GM21381 (cell line): ENCODE measurements around the gene AEBP1.
"Not testable (repeated sequence)": the region's sequence is repeated elsewhere in the genome, so short reads cannot be mapped to it uniquely, and the experiment has no call there.

Experiments
- ATAC-seq: cut with Tn5 transposase; IDR thresholded peaks from one replicate; pipeline ENCODE4 v1.9.1; 2021; ENCODE audit warnings: mild to moderate bottlenecking, moderate library complexity; ENCODE audit not compliant: unreplicated experiment

Gene AEBP1

GRCh38 chr7:44116087-44116788 is 12.1 kb downstream of the AEBP1 start:
- no peak for ATAC-seq

GRCh38 chr7:44116789-44117666 is 12.9 kb downstream of the AEBP1 start:
- ATAC-seq: no peak

GRCh38 chr7:44117801-44118429 is 13.8 kb downstream of the AEBP1 start:
- ATAC-seq: no peak

- no peak for ATAC-seq
Measured at GRCh38 chr7:44119829-44120380, 15.8 kb downstream of the AEBP1 start.

GRCh38 chr7:44120395-44120794 is 16.2 kb downstream of the AEBP1 start:
- ATAC-seq: no peak

- no peak for ATAC-seq
Measured at GRCh38 chr7:44121761-44122420, 17.7 kb downstream of the AEBP1 start.

- no peak for ATAC-seq
Measured at GRCh38 chr7:44122529-44122928, 18.4 kb downstream of the AEBP1 start.

- peak; percentile 98 for ATAC-seq
Measured at GRCh38 chr7:44123190-44124003, 19.3 kb downstream of the AEBP1 start, which contains the start of gene POLD2. TSS of gene POLD2 (minus strand) at chr7:44123548. CDS start at chr7:44122053, 1,495 bp downstream.

- ATAC-seq: no peak
Measured at GRCh38 chr7:44124822-44125202, 20.7 kb downstream of the AEBP1 start.

GRCh38 chr7:44126574-44126973 is 22.4 kb downstream of the AEBP1 start:
- ATAC-seq: not testable (repeated sequence)

GRCh38 chr7:44127161-44127560 is 23.0 kb downstream of the AEBP1 start:
- no peak for ATAC-seq

- no peak for ATAC-seq
Measured at GRCh38 chr7:44128721-44129582, 24.8 kb downstream of the AEBP1 start.

- no peak for ATAC-seq
Measured at GRCh38 chr7:44131173-44132029, 27.3 kb downstream of the AEBP1 start.

- no peak for ATAC-seq
Measured at GRCh38 chr7:44132039-44132438, 27.9 kb downstream of the AEBP1 start.

- no peak for ATAC-seq
Measured at GRCh38 chr7:44133295-44133694, 29.1 kb downstream of the AEBP1 start.

- no peak for ATAC-seq
Measured at GRCh38 chr7:44134943-44135628, 30.9 kb downstream of the AEBP1 start.

- no peak for ATAC-seq
Measured at GRCh38 chr7:44136731-44137130, 32.6 kb downstream of the AEBP1 start.
